GM21737 (cell line): ENCODE data around the gene MYDGF.
"Not testable (repeated sequence)": the region's sequence is repeated elsewhere in the genome, so short reads cannot be mapped to it uniquely, and the experiment has no call there.

Source experiments
- ATAC-seq: cut with Tn5 transposase; IDR thresholded peaks from one replicate; pipeline ENCODE4 v1.9.1; 2021; ENCODE audit warnings: mild to moderate bottlenecking, moderate library complexity; ENCODE audit not compliant: unreplicated experiment

MYDGF gene

GRCh38 chr19:4669723-4670480, at the start of gene MYDGF:
Gene MYDGF, minus strand, starts transcription at chr19:4670342. Its CDS starts 8 bp downstream, at chr19:4670334.
- ATAC-seq = peak; percentile 86

- no peak for ATAC-seq
These were observed 49.3 kb upstream of the MYDGF start for GRCh38 chr19:4719499-4719866.

GRCh38 chr19:4717966-4718701, 48.0 kb upstream of the MYDGF start:
- no peak for ATAC-seq

- no peak for ATAC-seq
These were observed 47.2 kb upstream of the MYDGF start for GRCh38 chr19:4717191-4717965.

- no peak for ATAC-seq
These were observed 45.5 kb upstream of the MYDGF start for GRCh38 chr19:4715529-4716221.

GRCh38 chr19:4715178-4715528, 45.0 kb upstream of the MYDGF start:
- not testable (repeated sequence) for ATAC-seq

- no peak for ATAC-seq
These were observed 43.9 kb upstream of the MYDGF start for GRCh38 chr19:4714016-4714415.

GRCh38 chr19:4713384-4713951, 43.3 kb upstream of the MYDGF start:
- no peak for ATAC-seq

- no peak for ATAC-seq
These were observed 42.6 kb upstream of the MYDGF start for GRCh38 chr19:4712771-4713170.

- ATAC-seq = no peak
These were observed 41.1 kb upstream of the MYDGF start for GRCh38 chr19:4711211-4711610.

- no peak for ATAC-seq
These were observed 40.1 kb upstream of the MYDGF start for GRCh38 chr19:4710281-4710600.

GRCh38 chr19:4709440-4710280, 39.5 kb upstream of the MYDGF start:
- ATAC-seq = no peak

GRCh38 chr19:4707956-4708650, 38.0 kb upstream of the MYDGF start:
- ATAC-seq = no peak

- no peak for ATAC-seq
These were observed 37.2 kb upstream of the MYDGF start for GRCh38 chr19:4707322-4707721.

- no peak for ATAC-seq
These were observed 35.4 kb upstream of the MYDGF start for GRCh38 chr19:4705413-4706131.

GRCh38 chr19:4704317-4704673, 34.2 kb upstream of the MYDGF start:
- ATAC-seq = no peak

- no peak for ATAC-seq
These were observed 33.7 kb upstream of the MYDGF start for GRCh38 chr19:4703671-4704316.

GRCh38 chr19:4702764-4703163, 32.6 kb upstream of the MYDGF start:
- no peak for ATAC-seq
